Mucosa of gallbladder (tissue), 1 donor: ENCODE results near the gene HELQ. TPM values are rescaled to one million over a fixed set of nuclear protein-coding genes. Genes with fewer than 3 reads are reported as not detected.
"Not testable (repeated sequence)": the region's sequence is repeated elsewhere in the genome, so short reads cannot be mapped to it uniquely, and the experiment has no call there.

ENCODE experiments used
- DNase-seq: peaks from one replicate; pipeline ENCODE4 v3.0.0-alpha.2; 2020; ENCODE audit warnings: low spot score
- total RNA-seq: library from RNA; stranded (reverse); gene quantifications from one replicate; pipeline ENCODE4 v1.2.1, GENCODE V29; 2021
- donor health status: DM: no; HTN: no; CAD: no.

Gene HELQ, protein sequence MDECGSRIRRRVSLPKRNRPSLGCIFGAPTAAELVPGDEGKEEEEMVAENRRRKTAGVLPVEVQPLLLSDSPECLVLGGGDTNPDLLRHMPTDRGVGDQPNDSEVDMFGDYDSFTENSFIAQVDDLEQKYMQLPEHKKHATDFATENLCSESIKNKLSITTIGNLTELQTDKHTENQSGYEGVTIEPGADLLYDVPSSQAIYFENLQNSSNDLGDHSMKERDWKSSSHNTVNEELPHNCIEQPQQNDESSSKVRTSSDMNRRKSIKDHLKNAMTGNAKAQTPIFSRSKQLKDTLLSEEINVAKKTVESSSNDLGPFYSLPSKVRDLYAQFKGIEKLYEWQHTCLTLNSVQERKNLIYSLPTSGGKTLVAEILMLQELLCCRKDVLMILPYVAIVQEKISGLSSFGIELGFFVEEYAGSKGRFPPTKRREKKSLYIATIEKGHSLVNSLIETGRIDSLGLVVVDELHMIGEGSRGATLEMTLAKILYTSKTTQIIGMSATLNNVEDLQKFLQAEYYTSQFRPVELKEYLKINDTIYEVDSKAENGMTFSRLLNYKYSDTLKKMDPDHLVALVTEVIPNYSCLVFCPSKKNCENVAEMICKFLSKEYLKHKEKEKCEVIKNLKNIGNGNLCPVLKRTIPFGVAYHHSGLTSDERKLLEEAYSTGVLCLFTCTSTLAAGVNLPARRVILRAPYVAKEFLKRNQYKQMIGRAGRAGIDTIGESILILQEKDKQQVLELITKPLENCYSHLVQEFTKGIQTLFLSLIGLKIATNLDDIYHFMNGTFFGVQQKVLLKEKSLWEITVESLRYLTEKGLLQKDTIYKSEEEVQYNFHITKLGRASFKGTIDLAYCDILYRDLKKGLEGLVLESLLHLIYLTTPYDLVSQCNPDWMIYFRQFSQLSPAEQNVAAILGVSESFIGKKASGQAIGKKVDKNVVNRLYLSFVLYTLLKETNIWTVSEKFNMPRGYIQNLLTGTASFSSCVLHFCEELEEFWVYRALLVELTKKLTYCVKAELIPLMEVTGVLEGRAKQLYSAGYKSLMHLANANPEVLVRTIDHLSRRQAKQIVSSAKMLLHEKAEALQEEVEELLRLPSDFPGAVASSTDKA
- total RNA-seq = 15.9 TPM

DNA sequence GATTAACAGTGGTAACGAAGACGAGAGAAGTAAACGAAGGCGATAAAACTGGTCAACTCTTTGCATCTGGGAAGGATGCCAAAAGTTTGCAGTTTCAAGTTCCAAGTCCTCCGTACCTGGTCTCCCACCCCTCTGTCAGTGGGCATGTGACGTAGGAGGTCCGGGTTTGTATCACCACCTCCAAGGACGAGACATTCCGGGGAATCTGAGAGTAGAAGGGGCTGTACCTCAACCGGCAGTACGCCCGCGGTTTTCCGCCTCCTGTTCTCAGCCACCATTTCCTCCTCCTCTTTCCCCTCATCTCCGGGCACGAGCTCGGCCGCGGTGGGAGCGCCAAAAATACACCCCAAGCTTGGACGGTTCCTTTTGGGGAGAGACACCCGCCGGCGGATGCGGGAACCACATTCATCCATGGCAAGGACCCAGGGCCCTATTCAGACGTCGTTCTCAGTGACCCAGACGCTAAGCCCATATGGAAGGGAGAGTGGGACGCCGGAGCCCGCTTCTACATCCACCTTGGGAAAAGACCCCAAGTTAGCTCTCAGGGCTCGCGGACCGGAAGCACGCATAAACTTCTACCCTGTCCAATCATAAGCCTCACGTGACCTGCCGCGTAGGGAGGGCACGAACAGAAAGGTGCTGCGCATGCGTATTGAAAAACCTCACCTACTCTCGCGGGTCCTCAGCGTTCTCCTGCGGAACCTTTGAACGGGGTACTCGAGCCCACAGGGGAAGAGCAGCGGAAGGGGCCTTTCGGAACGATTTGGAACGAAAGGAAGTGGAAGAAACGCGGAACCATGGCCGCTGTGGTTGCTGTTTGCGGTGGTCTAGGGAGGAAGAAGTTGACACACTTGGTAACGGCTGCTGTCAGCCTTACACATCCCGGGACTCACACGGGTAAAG lies at the start of gene HELQ, which contains the start of gene MRPS18C:
Gene HELQ (minus strand): TSS at position 543 of the 903 bp plus-strand sequence. CDS start 130 bp downstream, at position 413.
Gene MRPS18C (plus strand): TSS at position 778 of the 903 bp plus-strand sequence. CDS start 20 bp downstream, at position 798.
- peak; percentile 98 for DNase-seq

DNA sequence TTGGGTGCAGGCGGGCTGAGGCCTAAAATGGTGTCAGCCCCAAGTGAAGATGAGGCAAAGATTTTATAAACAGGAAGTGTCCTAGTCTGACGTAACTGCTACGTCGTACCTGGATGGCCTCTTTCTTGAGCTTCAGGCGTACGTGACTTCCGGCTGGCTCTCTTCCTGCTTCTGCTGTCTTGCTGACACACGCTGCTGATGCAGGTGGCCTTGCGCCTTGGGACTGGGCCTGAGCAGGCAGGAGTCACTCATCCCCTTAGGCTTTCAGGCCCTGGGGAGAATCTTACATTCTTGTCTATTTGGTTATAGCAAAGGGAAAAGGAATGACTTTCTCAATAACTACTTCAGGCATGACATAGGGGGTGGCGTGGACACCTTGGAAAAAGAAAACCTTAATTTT lies 49.4 kb upstream of the HELQ start:
- no peak for DNase-seq

DNA sequence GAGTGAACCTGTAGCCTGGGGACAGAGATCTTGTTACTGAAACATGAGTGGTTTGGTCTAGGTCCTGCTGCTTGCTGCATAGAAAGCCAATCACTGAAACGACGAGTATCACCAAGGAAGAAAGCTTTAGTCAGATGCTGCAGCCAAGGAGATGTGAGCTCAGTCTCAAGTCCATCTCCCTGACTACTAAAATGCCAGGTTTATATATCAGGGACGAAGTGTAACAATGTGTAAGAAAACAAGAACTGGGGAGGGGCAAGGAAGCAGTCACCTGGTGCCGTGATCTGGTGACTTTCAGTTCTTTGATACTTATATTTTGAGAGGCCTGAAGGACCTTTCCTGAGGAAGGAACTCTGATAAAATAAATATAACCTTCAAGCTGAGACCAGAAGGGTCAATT lies 48.9 kb upstream of the HELQ start:
- DNase-seq = no peak

DNA sequence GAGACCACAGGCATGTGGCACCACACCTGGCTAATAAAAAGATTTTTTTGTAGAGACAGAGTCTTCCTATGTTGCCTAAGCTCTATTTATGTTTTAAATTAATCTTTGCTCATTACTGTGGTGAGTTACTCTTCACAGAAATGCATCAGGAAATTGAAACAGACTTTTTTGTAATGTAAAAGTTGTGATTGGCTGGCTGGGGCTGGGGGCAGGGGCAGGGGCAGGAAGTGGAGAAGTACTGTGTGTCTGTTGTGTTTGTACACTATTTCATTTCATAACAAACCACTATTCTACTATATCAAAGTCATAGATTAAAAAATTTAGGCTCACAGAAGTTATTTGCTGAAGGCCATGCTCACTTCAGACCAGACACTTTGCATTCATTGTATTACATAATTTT lies 48.4 kb upstream of the HELQ start:
- no peak for DNase-seq

DNA sequence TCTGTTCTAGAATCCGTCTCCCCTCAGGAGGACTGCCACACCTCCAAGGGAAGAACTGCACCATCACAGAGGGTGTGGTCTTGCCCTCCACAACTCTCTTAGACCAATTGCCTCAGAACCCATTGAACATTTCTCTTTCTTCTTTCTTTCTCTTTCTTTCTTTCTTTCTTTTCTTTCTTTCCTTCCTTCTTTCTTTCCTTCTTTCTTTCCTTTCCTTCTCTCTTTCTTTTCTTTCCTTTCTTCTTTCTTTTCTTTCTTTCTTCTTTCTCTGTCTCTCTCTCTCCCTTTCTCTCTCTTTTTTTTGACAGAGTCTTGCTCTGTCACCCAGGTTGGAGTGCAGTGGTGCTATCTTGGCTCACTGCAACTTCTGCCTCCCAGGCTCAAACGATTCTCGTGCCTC lies 46.0 kb upstream of the HELQ start:
- not testable (repeated sequence) for DNase-seq

DNA sequence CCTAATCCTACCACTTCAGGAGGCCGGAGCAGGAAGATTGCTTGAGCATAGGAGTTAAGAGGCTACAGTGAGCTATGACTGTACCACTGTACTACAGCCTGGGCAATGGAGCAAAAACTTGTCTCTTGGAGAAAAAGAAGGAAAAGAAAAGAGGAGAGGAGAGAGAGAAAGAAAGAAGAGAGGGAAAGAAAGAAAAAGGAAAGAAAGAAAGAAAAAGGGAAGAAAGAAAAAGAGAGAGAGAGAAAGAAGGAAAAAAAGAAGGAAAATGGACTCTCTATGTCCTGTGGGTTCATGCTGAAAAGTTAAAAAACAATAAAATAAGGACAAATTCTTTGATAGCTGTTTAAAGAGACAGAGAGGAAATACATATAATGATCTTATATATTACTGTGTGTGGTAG lies 42.6 kb upstream of the HELQ start:
- no peak for DNase-seq

DNA sequence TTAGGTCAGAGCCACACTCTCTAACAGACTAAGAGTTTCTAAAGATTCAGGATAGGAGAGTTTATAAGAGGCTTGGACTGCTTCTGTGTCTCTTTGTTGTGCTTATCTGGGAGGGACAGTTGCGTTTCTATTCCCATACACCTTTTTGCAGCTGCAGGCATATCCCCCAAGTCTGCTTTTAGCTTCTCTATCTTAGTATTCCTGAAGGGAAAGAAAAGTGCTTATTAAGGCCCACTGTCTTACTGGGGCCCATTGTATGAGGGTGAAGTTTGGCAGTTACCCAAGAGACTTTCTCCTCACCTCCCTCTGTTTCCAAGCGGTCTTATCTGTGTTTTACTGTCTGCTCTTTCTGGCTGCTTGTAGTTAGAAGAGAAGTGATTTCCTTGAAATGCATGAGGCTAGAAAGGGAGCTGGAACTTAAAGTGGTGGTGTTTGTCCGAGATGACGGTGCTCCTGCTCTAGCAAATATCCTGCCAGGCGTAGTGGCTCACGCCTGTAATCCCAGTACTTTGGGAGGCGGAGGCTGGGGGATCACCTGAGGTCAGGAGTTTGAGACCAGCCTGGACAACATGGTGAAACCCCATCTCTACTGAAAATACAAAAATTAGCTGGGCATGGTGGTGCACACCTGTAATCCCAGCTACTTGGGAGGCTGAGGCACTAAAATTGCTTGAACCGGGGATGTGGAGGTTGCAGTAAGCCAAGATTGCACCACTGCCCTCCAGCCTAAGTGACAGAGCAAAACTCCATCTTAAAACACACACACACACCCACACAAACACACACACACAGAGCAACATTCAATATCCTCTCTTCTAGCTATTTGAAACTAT lies 40.7 kb upstream of the HELQ start:
- DNase-seq = not testable (repeated sequence)

DNA sequence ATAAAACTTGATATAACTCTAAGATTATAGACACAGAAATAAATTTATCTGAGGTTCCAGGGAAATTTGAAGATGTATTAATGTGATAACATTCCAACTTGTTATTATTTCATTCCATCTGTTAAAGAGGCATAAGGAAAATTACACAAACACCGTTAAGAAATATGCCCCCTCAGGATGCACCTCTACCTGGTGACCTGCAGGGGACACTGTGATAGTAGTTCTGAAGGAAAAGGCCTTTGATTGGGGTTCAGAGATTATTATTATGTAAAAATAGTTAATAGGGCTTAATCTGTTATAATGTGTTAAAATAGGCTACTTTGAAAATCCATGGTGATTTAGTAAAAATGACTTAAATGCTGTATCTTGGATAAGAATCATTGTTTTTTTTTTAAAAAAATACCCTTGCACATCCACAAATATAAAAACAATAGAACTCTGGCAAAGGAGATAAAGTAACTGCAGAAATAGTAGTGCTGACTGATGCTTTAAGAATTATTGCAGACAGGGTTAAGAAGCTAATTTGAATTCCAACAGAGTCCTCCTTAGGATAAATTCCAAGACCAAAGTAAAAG lies 35.3 kb upstream of the HELQ start:
- DNase-seq = no peak

DNA sequence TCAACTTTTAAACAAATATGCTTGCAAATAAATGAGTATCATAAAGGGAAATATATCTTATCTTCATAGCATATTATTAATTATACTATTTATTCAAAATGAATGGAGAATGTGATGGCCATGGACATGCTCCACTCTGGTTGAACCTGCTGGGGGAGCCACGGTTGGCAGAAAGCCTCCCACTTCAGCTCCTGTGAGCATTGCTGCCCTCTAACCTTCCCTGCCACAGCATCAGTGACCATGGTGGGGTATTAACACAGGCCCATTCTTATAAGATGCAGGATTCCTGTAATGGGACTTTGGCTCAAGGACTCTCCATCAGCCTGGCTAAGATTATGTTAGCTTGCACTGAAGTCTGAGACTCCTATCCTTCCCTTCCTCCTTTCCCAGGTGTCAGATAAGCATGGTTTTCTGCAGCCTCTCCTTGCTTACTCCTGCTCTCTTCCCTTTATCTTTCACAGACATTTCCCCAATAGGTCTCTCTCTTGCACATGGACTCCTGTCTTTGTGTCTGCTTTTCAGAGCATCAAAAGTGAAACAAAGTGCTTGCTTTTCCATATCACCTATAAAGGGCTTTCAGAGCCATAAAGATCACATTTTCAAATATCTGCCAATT lies 34.2 kb upstream of the HELQ start:
- DNase-seq = no peak

DNA sequence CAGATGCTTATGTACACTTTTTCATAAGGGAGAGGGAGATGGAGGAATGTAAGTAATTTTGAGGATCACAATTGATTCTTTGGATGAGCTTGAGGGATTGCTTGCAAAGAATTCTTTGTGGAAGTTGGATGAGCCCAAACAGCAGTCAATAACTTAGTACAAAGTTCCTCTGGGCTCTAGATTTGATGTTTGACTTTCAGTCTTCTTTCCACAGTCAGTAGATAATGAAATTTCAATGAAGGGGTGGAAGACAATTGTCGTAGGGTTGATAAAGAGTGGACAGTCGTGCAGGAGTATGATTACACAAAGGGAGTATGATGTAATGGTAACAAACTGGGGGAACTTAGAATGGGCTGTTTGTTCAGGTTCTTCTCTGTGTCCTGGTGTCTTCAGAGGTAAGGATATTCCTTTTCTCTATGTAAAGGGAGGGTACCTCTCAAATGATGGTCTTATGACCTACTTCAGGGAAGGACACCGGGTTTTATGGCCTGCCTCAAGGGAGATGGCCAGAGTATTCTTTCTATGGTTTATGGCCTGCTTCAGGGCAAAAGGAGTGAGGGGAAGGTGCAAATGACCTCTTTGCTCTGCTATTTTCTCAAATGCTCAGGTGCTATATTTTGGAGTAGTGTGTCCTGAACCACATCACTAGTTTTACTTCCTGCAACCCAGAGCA lies 31.0 kb upstream of the HELQ start:
- no peak for DNase-seq

DNA sequence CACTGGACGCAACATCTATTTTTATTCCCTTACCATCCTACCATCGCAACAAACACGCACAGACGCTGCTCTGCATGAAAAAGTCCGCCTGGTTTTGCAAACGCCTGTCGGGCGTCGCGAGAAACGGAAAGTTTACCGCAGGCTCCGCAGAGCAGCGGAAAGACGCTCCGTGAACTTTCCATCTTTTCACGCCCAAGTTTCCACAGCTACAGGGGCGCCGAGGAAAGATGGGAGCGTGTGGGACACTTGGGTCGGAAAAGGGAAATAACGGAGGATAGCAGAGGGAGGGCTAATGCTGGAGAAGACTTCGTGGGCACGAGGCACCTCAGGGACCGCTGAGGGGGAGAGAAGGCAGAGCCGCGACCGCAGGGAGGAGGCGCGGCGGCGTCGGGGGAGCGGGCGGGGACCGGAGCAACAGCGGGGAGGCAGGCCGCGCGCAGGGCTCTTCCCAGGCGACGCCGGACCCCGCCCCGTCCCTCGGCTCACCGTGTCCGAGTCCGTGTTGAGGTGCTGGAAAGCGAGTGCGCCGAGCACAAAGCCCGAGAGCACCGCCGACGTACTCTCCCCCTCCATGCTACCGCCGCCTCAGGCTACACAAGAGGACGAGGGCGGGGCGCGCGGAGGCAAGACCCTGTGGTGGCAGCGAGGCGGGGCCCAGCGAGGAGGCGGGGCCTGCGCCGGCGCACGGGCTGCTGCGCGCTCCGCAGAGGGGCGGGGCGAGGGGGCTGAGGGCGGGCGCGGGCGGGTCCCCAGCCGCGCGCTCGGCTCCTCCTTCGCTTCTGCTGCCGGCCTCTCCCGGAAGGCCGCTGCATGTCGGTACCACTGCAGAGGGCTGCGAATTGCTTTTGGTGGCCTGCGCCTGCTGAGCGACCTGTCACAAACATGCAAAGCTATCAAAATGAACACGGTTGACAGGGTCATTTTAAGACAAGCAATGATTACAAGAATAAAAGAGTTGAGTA lies 29.2 kb upstream of the HELQ start, which contains the start of gene ABRAXAS1:
Gene ABRAXAS1 (minus strand): TSS at position 601 of the 962 bp plus-strand sequence. CDS start 28 bp downstream, at position 573.
- peak; percentile 92 for DNase-seq

DNA sequence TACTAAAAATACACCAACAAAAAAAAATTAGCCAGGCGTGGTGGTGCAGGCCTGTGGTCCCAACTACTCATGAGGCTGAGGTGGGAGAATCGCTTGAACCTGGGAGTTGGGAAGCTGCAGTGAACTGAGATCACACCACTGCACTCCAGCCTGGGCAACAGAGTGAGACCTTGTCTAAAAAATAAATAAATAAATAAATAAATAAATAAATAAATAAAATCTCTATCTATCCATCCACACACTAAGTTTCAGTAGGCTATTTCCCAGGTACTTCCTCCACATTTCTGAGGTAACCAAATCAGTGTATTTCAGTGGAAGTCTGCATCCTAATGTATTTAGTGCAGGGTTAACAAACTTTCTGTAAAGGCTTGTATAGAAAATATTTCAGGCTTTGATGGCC lies 18.3 kb upstream of the HELQ start:
- no peak for DNase-seq

DNA sequence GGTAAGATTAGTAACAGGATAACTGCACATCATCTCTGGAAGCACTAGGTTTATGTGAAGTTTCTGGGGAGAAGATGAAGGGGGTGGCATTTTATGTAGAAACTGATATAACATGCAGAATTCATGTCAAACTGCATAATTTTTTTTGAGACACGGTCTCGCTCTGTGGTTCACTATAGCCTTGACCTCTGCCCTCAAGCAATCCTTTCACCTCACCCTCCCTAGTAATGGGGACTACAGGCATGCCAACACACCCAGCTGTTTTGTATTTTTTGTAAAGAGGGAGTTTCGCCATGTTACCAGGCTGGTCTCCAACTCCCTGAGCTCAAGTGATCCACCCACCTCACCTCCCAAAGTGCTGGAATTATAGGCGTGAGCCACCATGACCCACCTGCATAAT lies 17.8 kb upstream of the HELQ start:
- no peak for DNase-seq

DNA sequence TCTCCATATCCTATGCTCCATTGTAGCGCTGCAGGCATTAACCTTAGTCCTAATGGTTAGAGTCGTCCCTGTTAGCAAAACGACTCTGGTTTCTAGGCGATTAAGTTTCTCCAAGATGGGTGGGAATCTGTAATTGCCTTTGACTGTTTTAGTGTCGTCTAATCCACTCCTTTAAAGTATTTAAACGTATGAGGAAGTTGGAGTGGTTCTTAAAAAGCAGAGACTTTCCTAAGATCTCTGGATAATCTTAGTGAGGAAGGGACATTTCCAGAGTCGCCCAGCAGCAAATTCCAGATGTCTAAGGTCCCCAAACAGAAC lies 520 bp upstream of the HELQ start:
- DNase-seq = no peak

DNA sequence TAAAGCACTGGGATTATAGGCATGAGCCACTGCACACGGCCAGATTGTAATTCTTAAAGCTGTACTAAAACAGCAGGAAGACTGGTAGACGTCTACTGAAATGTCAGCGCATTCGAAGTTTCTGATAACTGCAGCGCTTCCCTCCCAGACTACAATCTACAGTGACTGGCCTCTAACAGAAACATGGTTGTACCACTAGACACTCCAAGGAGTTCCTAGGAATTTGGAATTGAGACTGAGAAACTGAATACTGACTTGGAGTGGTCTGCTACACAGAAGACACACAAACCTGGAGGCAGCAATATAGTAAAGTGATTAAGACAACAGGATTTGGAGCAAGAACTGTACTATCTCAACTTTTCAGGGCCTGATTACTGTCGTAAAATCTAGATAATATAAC lies 937 bp downstream of the HELQ start:
- no peak for DNase-seq

DNA sequence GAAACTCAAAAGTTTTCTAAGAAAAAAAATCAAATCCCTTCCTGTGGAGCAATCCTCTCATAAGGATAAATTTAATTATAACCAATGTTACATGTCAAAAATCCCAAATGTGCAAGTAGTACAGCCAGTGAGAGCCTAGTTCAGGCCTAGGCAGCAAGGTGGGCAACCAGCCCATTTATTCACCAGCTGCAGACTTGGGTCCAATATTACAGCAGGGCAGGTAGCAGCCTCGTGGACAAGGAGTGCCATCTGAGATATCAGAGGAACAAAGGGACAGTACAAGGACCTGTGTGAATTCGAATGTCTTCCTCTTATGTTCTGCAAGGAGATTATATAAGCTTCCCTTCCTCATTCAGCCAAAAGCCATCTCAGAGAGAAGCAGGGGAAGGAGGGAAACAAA lies 6.6 kb downstream of the HELQ start:
- DNase-seq = no peak

DNA sequence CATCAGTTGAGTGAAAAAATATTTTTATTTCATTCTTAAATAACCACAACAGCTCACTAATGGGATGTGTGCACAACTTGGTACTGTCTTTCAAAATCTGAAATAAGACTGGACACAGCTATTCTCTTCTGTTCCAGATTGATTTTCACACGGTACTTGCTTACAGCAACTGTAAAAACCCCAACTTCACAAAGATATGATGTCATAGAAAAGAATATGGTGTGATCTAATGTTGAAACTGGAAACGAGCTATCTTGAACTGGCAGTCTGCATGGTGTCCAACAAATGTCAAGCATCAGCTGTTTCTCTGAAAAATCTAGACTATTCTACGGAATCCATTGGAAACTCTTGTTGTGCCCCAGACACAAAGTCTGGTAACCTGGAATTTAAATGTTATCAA lies 14.7 kb downstream of the HELQ start:
- DNase-seq = no peak
